GM03348 (cell line): ENCODE results near the gene ACACA.

ENCODE experiments used
- DNase-seq: peaks from one replicate; pipeline ENCODE4 v3.0.0; 2012; ENCODE audit warnings: low spot score

Gene ACACA

DNA sequence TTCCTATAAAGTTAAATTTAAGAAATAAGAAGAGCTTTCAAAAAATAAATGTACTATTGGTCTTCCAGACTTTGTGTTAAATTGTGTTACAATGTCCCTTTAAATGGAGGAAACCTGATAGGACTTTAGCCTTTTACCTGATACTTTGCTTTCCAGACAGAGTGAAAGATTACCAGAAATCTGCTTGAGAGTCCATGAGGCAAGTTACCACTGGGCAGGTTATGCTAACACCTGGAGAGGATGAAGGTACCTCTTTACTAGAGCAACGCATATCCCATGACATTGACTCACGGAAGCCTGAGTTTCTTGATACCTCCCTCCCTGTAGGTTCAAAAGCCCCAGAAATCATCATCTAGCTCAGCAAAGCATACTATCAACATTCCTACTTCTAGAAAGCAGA lies 174.7 kb downstream of the ACACA start:
- no peak for DNase-seq

DNA sequence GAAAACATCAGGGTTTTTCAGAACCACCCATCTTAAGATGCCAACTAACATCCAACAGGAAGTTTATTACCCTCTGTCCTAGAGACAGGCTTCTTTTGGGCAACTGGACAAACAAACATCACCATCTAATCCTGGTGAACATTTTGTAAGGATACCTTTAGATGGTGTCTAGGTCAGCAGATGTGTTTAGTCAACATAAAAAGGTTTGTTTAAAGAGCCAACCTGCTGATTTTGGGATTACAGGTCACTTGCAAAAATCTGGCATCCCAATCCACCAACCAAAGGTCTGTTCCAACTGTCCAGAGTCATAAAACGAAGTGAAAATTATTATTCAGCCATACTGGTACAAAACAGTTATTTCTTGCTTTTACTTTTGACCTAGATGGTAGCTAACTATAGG lies 176.0 kb downstream of the ACACA start:
- DNase-seq = no peak

DNA sequence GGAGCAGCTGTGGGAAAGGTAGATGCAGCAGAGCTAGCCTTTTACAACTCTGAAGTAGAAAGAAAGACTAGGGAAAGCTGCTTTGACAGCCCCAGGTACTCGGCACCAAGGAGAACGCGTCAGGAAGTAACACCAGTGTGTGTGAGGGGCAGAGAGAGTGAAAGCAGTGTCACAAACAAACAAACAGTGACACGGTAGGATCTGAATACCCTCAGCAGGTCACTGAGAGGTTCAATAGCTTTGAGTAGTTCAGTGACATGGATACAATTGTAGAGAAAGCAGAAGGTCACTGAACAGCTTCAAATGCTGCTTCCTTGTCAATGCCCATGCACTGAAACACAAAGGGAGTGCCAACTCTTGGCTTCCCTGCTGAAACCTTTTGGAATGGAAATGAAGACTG lies 181.2 kb downstream of the ACACA start:
- DNase-seq = no peak

DNA sequence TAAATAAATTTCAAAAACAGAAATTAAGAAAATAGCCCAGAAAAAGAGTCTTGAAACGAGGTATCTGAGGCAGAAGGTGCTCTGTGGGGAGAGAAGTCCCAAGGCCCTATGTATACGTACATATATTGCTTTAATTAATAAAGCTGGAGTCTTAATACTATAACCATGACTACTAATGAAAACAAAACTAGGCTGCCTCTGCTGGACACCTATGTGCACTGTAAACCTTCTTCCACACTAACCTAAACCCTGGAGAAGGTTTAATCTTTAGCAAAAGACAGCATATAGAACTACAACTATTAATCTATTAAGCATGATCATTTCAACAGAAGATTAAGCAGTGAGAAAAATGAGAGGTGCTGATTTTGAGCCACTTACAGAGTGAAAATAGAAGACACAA lies 184.8 kb downstream of the ACACA start:
- no peak for DNase-seq

DNA sequence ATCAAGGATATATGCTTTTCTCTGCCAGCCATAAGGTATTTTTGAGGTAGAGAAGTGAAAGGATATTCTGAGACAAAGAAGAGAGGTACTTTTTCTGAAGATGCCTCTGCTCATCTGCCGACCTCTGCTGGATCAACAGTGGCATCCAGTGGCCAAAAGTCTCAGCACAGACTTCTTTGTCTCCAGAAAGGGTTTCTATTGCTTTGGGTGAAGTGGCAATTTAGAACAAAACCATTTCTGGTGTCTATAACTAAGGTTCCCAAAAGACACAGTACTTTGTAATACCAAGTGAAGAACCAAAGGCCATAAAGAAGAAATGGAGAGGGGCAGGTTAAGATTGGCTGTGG lies 186.1 kb downstream of the ACACA start:
- DNase-seq = peak; percentile 31

DNA sequence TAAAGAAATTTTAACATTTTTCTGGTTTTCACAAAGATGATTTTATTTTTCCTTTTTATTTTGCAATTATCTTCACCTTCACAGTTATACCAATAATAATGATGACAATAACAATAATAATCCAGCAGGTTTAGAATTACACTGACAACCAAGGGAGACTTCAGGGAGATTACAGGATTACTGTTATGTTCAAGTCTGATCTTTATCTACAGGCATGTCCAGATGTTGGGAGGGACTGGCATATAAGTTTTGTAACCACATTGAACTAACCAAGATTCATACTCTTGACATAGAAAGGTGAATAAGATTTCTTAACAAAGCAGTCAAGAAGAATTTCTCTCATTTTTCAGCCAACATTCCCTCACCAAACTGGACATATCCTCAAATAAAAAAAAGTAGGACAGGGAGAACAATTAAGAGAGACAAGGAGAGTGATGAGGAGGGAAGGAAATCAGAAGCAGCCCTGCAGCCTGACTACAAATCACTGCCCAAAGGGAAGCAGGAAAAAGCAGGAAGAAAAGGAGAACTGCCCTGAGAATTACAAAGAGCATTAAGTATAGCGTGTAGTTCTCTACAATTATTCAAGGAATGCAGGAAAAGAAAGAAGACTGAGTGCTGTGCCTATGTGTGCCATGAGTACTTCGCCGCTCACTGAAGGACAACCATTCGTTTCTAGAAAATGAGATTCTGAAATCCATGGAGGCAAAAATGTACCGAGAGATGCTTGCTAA lies 186.6 kb downstream of the ACACA start:
- peak; percentile 19 for DNase-seq

DNA sequence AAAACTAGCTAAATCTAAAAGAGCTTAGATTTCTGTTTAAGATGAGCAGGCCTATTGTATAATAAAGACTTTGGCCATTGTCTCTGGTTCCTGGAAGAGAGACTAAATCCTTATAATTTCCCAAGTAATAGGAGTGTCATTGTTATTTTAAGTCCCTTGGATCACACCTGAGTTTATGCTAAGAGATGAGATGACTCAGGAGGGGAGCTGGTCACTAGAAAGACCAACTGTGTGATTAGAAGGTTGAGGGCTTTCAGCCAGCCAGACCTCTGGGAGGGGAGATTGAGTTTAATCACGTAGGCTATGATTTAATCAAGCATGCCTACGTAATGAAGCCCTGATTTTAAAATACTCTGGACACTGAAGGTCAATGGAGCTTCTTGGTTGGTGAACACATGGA lies 187.8 kb downstream of the ACACA start:
- DNase-seq = no peak

DNA sequence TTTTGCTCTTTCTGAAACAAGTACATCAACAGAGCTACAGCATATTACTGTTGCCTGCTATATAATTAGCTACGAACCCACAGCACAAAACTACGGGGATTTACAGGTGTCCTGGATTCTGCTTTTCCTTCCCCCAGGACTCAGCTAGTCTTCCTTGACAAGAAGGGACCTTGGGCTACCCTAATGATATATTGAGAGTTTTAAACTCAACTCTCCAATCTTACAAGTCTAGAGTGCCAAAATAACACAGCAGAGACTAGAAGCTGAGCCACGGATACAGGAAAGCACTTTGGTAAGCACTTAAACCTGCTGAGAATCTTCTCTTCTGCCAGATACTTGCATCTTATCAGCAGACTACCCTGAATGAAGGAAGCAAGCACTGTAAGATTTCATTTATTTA lies 192.2 kb downstream of the ACACA start:
- no peak for DNase-seq

DNA sequence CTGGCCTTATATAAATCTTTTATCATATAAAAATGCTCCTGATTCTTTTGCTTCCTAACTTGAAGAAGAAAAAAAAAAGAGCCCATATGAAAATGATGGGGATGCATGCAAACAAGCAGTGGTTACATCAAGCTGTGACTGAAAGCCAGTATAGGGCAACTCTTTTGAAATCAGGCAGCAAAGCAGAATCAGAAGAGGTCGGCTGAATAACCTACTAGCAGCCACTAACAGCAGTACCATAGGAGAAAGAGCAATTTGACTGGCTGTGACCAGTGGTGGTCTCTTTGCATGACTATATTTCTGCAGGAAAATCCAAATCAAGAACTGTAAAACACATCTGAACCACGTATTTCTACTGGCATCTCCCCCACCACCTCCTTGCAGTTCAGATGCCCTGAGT lies 192.7 kb downstream of the ACACA start:
- DNase-seq = no peak

DNA sequence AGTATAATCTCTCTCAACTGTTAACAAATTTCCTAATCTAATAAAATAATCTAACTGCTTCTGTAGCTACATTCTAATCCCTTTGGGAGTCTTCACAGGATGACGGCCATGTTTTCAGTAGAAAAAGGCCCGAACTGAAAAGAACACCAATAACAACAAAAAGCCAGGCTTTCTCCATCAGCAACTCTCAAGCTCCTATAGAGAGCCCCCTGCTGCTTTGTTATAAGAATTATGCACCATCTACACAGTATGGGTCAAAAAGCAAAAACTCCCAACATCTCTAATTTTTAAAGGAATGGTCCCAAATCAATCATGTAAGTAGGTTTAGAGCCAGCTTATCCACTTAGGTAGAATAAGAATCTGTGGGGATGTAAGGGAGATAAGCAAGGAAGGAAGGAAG lies 194.5 kb downstream of the ACACA start:
- DNase-seq = no peak

DNA sequence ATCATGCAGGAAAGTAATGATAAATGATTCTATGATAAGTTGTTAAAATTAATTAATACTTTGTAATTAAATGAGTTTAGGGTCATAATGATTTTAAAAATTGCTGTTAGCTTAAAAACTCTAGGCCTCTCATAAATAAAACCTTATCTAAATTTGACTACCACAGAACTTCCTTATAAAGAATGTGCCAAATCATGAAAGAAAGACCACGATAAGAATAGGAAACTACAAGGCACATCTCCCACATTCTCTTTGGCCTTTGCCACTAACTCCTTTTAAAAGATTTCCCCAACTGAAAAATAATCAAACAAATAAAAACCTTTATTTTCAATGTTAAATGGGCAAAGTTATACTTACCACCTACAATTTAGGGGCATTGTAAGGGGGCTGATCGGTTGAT lies 195.5 kb downstream of the ACACA start:
- DNase-seq = no peak

DNA sequence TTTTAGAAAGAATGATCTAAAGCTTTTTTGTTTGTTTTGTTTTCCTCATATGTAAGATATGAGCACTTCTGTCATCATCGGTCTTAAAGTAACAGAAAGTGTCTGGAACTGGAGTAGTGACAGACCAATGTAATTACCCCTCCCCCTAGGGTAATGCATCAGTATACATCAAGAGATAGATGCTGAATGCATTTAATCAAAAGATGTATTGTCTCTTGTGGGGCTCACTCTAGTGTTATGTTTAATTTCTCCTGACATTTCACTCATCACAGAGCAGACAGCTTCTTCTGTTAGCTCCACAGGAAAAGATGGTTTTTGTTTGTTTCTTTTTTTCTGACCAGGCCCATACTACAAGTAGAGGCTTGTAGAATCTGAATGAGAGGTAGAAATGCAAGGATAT lies 199.5 kb downstream of the ACACA start:
- DNase-seq = no peak

DNA sequence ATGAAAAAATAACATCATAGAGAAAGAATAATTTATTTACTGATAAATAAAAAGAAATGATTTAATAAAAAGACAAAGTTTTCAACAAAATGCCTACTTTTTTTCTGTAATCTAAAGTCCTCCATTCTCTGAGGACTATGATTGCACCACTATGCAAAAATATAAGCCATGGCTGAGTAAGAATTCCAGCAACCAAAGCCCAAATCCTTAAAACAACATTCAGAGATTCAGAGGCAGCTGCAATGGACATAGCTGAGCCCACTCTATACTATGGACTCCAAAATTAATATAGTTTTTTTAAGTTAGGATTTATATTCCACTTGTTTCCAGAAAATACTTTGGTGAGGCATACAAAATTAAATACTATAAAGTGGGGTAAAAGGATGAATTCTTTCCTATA lies 200.3 kb downstream of the ACACA start:
- DNase-seq = no peak

DNA sequence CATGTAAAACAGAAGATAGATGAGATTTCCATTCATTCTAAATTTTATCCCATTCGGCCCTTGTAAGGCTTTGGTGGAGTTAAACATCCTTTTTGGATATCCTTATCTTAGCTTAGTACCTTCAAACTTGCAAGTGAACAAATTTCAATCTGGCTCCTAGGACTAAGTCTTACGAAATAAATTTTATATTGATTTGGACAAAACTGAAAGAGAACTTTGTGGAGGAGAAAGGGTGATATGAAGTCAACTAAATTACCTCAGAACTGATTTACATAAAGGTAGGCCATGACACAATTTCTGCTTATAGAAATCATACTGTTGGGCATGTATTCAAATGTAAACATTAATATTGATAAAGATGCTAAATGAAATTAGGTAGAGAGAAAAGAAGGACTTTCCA lies 206.1 kb downstream of the ACACA start:
- DNase-seq = no peak

DNA sequence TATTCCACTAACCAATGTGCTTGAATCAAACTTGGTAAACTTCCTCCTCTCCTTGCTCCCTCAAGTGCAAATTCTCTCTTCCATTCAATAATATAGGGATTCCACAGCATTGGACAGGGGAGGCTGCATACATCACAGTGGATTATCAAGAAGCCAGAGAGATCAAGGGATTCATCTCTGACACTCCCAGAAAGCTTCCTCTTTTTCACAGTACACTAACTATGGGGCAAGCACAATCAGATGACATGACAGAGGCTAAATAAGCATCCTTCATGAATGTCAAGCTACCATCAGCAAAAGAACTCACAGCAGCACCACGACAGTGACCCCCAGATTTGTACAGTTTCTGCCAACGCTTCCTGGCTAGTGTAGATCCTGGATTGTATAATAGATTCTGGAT lies 209.3 kb downstream of the ACACA start:
- DNase-seq = no peak

DNA sequence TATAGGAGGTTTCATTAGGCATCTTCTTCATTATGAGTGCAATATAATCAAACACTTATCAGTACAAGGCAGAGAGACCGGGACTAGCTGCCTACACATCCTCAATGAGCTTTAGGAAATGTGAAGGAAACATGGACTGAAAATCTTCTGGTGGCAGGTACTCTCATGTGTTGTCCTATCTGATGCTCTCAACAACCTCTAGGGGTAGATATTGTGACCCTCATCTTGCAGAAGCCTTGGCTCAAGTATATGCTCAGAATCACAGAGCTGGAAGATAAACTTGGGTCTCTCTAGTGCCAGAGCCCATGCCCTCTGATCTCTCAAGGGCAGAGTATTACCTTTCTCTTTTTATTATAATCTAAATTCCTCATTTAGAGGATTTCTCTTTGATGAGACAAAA lies 212.4 kb downstream of the ACACA start:
- no peak for DNase-seq

DNA sequence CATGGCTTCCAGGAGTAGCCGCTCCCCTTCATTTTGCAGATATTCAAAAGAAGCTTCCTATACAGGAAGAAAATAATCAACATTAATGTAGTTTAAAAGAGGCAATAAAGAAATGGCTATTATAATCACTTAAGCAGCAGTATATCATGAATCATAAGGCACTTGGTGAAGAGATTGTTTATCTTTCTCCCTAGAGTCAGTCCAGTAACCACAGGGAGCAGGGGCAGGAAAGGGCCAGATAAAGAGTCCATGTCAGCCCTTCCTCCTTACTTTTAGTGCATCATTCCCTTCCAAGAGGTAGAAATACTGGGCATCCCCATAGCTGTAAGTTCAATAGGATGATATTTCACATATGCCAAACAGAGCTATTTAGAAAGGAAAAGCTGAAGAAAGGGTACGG lies 215.4 kb downstream of the ACACA start:
- no peak for DNase-seq

DNA sequence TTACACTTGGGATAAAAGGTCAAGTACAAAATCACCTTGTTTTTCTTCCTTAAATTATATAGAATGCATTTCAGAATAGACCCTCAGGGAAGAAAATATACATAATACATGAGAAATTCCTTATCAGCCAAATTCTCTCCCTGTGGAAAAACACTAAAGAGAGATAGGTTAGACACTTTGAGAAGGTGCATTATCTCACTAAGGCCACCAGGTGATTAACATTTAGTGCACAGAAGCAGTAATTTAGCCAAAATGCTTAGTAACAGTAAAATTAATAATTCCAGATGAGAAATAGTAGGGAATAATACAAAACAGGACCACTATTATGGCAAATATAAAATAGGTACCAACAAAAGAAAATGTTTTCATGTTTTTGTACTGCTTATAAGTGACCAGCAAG lies 216.1 kb downstream of the ACACA start:
- no peak for DNase-seq

DNA sequence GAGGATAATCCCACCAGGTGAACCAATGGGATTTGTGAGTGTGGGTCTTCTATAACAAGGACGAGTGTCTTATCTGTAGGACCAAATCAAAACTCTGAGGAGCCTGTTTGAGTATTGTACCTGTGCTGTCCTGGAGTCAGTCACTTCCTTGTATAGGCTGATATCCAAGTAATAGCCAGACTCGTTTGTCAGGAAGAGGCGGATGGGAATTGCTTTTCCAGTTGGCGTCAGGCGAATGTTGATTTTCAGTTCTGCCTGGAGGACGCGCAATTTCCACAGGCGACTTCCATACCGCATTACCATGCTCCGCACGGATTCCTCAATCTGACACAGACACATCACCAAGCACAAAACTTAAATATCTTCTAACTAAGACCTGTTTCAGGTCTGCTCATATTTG lies 218.5 kb downstream of the ACACA start:
- no peak for DNase-seq

DNA sequence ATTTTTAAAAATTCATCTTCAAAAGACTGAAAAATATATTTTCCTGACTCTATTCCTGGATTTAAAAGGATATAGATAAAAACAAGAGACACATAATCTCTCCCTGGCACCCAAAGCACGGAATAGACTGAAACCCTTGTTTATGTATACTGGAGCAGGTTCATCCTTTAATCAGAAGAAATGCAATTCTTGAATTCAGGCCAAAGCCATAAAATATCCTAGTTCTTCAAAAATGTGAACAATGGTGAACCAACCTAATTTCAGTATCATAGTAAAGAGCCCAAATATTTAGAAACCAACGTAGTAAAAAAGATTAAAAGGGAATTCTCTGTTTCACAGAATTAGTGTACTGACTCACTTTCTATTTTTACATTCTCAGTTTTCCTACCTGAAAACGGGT lies 219.4 kb downstream of the ACACA start:
- DNase-seq = no peak

DNA sequence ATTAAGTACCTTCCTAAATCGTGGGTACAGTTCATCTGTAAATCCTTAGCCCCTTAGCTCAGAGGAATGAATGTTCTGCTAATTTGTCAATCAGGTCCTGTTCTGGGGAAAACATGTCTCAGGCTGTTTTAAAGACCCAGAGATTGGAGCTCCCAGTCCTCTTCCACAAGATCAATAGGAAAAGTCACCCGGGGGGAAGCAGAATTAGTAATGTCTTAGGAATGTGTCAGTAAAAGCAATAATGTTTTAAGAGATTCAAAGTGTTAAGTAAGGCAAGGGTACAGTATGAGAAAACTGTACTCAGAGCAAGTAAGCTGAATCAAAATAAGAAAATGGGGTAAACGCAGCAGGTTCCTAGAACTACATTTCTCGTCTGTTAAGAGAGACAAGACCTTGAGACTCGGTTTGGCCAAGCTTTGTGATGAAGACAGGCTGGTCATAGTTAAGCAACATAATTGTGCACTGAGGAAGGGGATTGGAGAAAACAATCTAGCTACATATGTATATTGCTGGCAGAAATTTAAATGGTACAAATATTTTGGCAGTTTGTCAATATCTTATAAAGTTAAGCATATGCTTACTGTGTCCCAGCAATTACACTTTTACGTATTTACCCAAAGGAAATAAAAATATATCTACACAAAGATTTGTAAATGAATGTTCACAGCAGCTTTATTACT lies 223.7 kb downstream of the ACACA start:
- DNase-seq = peak; percentile 10

DNA sequence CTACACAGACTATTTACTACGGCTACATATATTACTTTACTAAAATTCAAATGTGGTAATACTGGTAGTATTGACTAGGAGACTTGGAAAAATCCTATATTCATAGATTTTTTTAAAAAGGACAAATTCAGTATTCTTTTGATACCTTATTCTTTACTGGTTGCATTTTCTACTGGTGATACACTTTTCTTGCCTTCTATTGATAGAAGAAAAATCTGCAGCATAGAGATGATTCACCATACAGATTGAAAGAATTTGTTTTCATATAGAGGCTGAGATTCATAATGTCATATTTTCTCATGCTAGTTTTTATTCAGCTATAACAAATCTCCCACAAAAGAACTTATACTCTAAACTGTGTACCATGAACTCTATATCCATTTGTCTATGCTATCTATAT lies 226.3 kb downstream of the ACACA start:
- DNase-seq = no peak

DNA sequence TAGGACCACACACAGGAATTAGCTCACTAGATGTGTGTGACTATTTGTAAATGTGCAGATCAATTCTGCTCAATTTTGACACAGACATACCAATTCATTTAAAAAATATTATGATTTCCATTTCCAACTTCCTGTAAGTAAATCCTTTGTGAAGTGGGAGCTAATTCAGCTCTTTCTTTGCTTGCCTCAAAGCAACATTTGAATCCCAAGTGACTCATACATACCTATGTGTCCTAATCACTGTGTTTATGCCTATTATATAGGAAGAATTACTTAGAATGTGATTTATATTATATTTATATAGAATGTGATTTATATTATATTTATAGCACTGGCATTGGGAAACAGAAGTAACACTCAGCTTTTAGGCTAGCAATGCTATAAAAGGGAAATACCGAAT lies 226.7 kb downstream of the ACACA start:
- DNase-seq = peak; percentile 24

DNA sequence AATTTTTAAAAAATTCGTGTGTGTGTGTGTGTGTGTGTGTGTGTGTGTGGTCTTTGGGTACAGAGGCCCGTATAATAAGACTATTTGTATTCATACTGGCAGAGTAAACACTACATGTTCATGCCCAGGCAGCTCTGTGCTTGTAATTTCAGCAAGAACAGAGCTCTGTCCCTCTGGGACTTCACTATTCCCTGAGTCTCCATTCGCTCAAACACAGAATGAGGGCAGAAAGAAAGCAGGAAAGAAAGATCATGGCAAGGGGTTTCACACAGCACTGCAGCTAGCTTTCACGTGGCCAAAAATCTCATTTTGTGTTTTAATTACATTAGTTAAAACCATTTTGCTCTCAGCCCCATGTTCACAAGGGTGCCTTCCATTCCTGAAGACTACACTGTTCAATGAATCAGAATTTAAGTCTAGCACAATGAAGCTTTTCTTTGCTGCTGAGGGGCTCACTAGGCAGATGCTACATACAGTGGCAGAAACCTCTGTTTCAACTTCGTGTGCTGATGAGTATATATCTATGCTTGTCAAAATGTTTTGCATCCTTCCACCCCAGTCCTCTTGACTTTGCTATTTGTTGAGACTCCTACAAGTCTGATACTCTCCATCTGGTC lies 229.3 kb downstream of the ACACA start:
- no peak for DNase-seq
